HG03095 (cell line): ENCODE measurements around the gene TLR1.
"Not testable (repeated sequence)": the region's sequence is repeated elsewhere in the genome, so short reads cannot be mapped to it uniquely, and the experiment has no call there.

Experiments
- ATAC-seq: cut with Tn5 transposase; IDR thresholded peaks from one replicate; pipeline ENCODE4 v1.9.1; 2021; ENCODE audit warnings: moderate library complexity; ENCODE audit not compliant: unreplicated experiment

TLR1 gene

GRCh38 chr4:38804654-38805295 lies at the start of gene TLR1:
TSS of gene TLR1 (minus strand) at chr4:38804791. CDS start at chr4:38798831, 5,960 bp downstream.
- peak; percentile 20 for ATAC-seq

GRCh38 chr4:38846015-38846414 lies 41.4 kb upstream of the TLR1 start:
- no peak for ATAC-seq

GRCh38 chr4:38842994-38843393 lies 38.4 kb upstream of the TLR1 start:
- ATAC-seq, result no peak

GRCh38 chr4:38837849-38838248 lies 33.3 kb upstream of the TLR1 start:
- no peak for ATAC-seq

GRCh38 chr4:38837334-38837733 lies 32.7 kb upstream of the TLR1 start:
- no peak for ATAC-seq

GRCh38 chr4:38834570-38834969 lies 30.0 kb upstream of the TLR1 start:
- ATAC-seq, result no peak

- ATAC-seq, result no peak
Observed at GRCh38 chr4:38832624-38833528, 28.3 kb upstream of the TLR1 start.

- no peak for ATAC-seq
Observed at GRCh38 chr4:38832206-38832605, 27.6 kb upstream of the TLR1 start.

GRCh38 chr4:38831653-38832052 lies 27.1 kb upstream of the TLR1 start:
- no peak for ATAC-seq

- no peak for ATAC-seq
Observed at GRCh38 chr4:38829237-38829636, 24.6 kb upstream of the TLR1 start.

- no peak for ATAC-seq
Observed at GRCh38 chr4:38823766-38824165, 19.2 kb upstream of the TLR1 start.

GRCh38 chr4:38822748-38823303 lies 18.2 kb upstream of the TLR1 start:
- no peak for ATAC-seq

- ATAC-seq, result no peak
Observed at GRCh38 chr4:38821739-38822138, 17.1 kb upstream of the TLR1 start.

- no peak for ATAC-seq
Observed at GRCh38 chr4:38820329-38821061, 15.9 kb upstream of the TLR1 start.

- ATAC-seq, result no peak
Observed at GRCh38 chr4:38819569-38819968, 15.0 kb upstream of the TLR1 start.

- ATAC-seq, result peak; percentile 51
Observed at GRCh38 chr4:38818441-38818976, 13.9 kb upstream of the TLR1 start.

- ATAC-seq, result no peak
Observed at GRCh38 chr4:38815885-38816782, 11.5 kb upstream of the TLR1 start.

GRCh38 chr4:38814386-38814785 lies 9.8 kb upstream of the TLR1 start:
- ATAC-seq, result no peak

GRCh38 chr4:38811297-38811696 lies 6.7 kb upstream of the TLR1 start:
- ATAC-seq, result no peak

GRCh38 chr4:38807462-38807861 lies 2.9 kb upstream of the TLR1 start:
- ATAC-seq, result not testable (repeated sequence)
